DMS53 treated with DMSO at 0.1 percent for 48 hours (cell line): ENCODE data around the gene NASP.

Experiments
- DNase-seq: peaks from one replicate; lab custom pipeline; 2025; ENCODE audit not compliant: unreplicated experiment; lab: John Stamatoyannopoulos, UW

Gene NASP

GRCh38 chr1:45619149-45619921 lies 35.5 kb downstream of the NASP start:
- DNase-seq: no peak

GRCh38 chr1:45620588-45621500 lies 37.0 kb downstream of the NASP start:
- no peak for DNase-seq

- no peak for DNase-seq
These were observed 37.6 kb downstream of the NASP start for GRCh38 chr1:45621501-45621836.

- DNase-seq: no peak
These were observed 38.2 kb downstream of the NASP start for GRCh38 chr1:45621895-45622523.

- DNase-seq: no peak
These were observed 38.9 kb downstream of the NASP start for GRCh38 chr1:45622524-45623394.

- no peak for DNase-seq
These were observed 40.1 kb downstream of the NASP start, which contains the start of gene CCDC17 for GRCh38 chr1:45623972-45624371. TSS of gene CCDC17 (minus strand) at chr1:45624054. CDS start at chr1:45623909, 145 bp downstream.

- no peak for DNase-seq
These were observed 45.2 kb downstream of the NASP start for GRCh38 chr1:45629035-45629434.

GRCh38 chr1:45630429-45630828 lies 46.6 kb downstream of the NASP start:
- DNase-seq: no peak

- DNase-seq: no peak
These were observed 51.4 kb downstream of the NASP start for GRCh38 chr1:45635211-45635610.

- no peak for DNase-seq
These were observed 56.5 kb downstream of the NASP start for GRCh38 chr1:45640293-45640692.

- DNase-seq: no peak
These were observed 59.5 kb downstream of the NASP start for GRCh38 chr1:45643321-45643720.

- DNase-seq: no peak
These were observed 60.1 kb downstream of the NASP start for GRCh38 chr1:45643978-45644377.

GRCh38 chr1:45644661-45645060 lies 60.8 kb downstream of the NASP start:
- DNase-seq: no peak

GRCh38 chr1:45647248-45648021 lies 63.6 kb downstream of the NASP start:
- no peak for DNase-seq

GRCh38 chr1:45654540-45655280 lies 70.9 kb downstream of the NASP start:
- DNase-seq: no peak

- DNase-seq: no peak
These were observed 72.9 kb downstream of the NASP start for GRCh38 chr1:45656573-45657226.

- no peak for DNase-seq
These were observed 74.3 kb downstream of the NASP start for GRCh38 chr1:45658171-45658570.

- DNase-seq: no peak
These were observed 75.4 kb downstream of the NASP start for GRCh38 chr1:45659222-45659621.

- DNase-seq: no peak
These were observed 76.5 kb downstream of the NASP start for GRCh38 chr1:45660336-45660735.
